Measurements from ENCODE around the gene AGBL5.

AGBL5 gene

DNA sequence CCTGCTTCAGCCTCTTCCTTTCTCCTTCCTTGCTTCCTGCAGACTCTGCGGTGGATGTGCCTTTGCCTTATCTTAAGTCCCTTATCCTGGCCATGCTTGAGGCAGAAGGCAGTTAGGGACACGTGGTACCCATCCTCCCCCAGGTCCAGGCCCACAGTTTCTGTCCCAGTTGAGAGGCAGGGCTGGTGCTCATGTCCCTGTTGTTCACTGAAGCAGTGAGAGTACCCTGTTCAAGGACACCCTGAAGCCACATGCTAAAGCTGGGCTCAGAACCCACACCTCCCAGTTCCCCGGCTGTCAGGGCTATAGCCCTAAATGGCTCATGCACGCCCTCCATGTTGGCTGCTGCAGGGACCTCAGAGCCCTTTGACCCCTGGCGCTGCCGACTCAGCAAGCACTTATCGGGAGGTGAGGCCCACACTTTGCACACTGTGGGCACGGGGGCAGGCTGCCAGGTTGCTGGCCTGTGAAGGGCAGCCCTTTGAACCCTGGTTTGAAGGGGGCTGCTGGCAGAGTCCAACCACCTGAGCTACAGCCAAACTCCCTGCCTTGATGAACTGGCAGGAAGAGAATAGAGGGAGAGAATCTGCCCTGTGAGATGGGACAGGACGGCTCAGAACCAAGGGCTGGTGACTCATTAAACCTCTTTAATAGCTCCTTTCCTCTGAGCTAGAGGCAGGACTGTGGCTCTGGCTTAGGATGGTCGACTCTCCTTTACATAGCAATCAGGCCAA is 41.4 kb downstream of the AGBL5 start:
- no peak for DNase-seq (ENCODE audit: low spot score)
- in situ Hi-C loops (cut with MboI; ENCODE audit: low sequenced_read_pairs, unreplicated experiment) = loop anchor here (10.0 kb wide), 1 partner anchor 102 kb away; no protein-coding TSS in a partner anchor
- no peak for TF ChIP-seq CTCF (IDR thresholded peaks at IDR 0.05; ENCODE audit: borderline replicate concordance, control extremely low read depth, extremely low read depth, insufficient read depth, missing control alignments)

GRCh38 chr2:27093430-27094352 is 42.2 kb downstream of the AGBL5 start:
- DNase-seq (ENCODE audit: low spot score) = no peak
- no peak for TF ChIP-seq CTCF (IDR thresholded peaks at IDR 0.05; ENCODE audit: borderline replicate concordance, control extremely low read depth, extremely low read depth, insufficient read depth, missing control alignments)
- in situ Hi-C loops (cut with MboI; ENCODE audit: low sequenced_read_pairs, unreplicated experiment) = loop anchor here (10.0 kb wide), 1 partner anchor 101 kb away; no protein-coding TSS in a partner anchor

DNA sequence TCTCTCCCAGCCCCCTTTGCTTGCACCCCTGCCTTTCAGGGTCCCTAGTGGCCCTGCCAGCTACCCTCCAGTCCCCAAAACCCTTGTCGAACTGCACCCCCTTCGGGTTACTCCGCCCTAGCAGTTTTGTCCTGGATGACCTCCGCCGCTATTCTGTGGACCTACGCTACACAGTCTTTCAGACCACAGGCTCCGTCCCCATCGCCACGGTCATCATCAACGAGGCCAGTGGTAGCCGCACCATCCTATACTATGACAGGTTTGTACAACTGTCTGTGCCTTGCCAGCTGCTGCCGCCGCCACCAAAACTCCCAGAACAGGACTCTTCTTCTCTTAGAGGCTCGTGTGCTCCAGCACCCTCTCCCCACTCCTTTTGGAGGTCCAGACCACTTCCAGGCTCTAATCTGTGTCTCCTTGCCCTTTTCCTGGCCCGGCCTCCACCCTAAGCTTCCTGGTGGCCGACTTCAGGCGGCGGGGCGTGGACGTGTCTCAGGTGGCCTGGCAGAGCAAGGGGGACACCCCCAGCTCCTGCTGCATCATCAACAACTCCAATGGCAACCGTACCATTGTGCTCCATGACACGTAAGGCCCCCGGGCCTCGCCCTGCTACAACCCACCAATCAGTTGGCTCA is 43.0 kb downstream of the AGBL5 start:
- no peak for TF ChIP-seq CTCF (IDR thresholded peaks at IDR 0.05; ENCODE audit: borderline replicate concordance, control extremely low read depth, extremely low read depth, insufficient read depth, missing control alignments)
- DNase-seq (ENCODE audit: low spot score) = no peak
- in situ Hi-C loops (cut with MboI; ENCODE audit: low sequenced_read_pairs, unreplicated experiment) = loop anchor here (10.0 kb wide), 1 partner anchor 100 kb away; no protein-coding TSS in a partner anchor

GRCh38 chr2:27095427-27095744 is 43.9 kb downstream of the AGBL5 start:
- in situ Hi-C loops (cut with MboI; ENCODE audit: low sequenced_read_pairs, unreplicated experiment) = loop anchor here (10.0 kb wide), 1 partner anchor 99 kb away; no protein-coding TSS in a partner anchor
- no peak for DNase-seq (ENCODE audit: low spot score)
- no peak for TF ChIP-seq CTCF (IDR thresholded peaks at IDR 0.05; ENCODE audit: borderline replicate concordance, control extremely low read depth, extremely low read depth, insufficient read depth, missing control alignments)

- in situ Hi-C loops (cut with MboI; ENCODE audit: low sequenced_read_pairs, unreplicated experiment) = loop anchor here (10.0 kb wide), 1 partner anchor 99 kb away; no protein-coding TSS in a partner anchor
- DNase-seq (ENCODE audit: low spot score) = peak; percentile 86
- no peak for TF ChIP-seq CTCF (IDR thresholded peaks at IDR 0.05; ENCODE audit: borderline replicate concordance, control extremely low read depth, extremely low read depth, insufficient read depth, missing control alignments)
These were observed 44.5 kb downstream of the AGBL5 start for GRCh38 chr2:27095745-27096651.
